HG02970 (cell line): ENCODE results near the gene SPDEF.

Experiments used
- ATAC-seq: cut with Tn5 transposase; IDR thresholded peaks from one replicate; pipeline ENCODE4 v1.9.1; 2021; ENCODE audit warnings: mild to moderate bottlenecking, moderate library complexity, moderate number of reproducible peaks; ENCODE audit not compliant: unreplicated experiment, low FRiP score

The SPDEF gene

GRCh38 chr6:34530753-34531365, 25.3 kb downstream of the SPDEF start:
- ATAC-seq, result no peak

DNA sequence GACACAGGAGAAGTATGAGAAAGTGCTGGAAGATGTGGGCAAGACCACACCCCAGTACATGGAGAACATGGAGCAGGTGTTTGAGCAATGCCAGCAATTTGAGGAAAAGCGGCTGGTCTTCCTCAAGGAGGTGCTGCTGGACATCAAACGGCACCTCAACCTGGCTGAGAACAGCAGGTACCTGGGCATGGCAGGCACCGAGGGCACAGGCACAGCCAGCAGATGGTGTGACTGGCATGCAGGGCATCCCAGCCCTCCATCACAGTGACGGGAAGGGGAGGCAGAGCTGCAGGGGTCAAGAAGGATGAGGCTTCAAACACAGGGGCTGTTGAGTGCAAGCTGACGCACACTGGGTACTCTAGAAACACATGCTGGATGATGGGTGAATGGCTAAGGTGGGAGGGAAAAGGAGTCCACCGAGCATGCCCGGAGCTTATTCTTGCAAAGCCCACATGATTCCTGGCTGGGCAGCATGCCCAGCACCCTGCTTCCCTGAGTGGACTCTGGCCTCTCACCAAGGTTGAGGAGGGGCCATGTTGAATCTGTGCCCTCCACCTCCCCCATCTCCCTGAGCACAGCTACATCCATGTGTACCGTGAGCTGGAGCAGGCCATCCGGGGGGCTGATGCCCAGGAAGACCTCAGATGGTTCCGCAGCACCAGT, 26.3 kb downstream of the SPDEF start:
- ATAC-seq, result no peak

- no peak for ATAC-seq
Observed at GRCh38 chr6:34528996-34529664, 27.0 kb downstream of the SPDEF start.

DNA sequence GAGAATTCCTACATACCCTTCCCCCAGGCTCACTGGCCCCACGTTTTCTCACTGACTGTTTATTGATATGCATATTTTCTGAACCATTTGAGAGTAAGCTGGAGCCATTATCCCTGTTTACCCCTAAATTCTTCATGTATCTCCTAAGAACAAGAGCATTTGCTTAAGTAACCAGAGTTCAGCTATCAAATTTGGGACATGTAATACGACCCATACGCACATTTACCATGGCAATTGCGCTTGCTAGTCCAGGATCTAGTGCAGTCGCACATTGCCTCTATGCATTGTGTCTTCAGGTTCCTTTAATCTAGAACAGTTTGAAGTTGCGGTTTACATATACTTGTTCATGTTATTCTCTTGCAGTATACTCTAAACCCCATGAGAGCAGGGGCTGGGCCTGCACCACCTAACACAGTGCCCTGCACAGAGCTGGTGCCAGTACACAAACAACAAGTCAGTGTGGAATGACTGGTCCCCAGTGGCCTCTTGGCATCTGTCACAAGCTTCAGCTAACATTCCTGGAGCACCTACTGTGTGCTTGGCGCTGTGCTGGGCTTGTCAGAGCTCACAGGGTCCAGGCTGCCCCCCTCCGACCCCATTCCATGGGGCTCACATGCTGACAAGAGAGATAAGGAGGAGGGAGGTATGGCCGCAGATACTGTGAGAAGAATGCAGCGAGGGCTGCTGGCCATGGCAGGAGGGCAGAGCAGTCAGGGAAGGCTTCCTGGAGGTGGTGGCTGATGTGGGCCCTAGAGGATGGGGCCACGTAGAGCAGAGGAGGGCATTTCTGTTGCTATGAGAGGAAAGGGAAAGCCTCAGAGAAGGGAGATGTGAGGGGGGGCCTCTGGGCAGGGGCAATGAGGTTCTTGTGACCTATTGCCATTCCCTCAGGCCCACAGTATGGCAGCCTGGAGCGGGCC, 28.1 kb downstream of the SPDEF start:
- ATAC-seq, result no peak

GRCh38 chr6:34526992-34527728, 29.0 kb downstream of the SPDEF start:
- ATAC-seq, result peak; percentile 76

- no peak for ATAC-seq
Observed at GRCh38 chr6:34526241-34526972, 29.7 kb downstream of the SPDEF start.

- ATAC-seq, result no peak
Observed at GRCh38 chr6:34525431-34526175, 30.5 kb downstream of the SPDEF start.

DNA sequence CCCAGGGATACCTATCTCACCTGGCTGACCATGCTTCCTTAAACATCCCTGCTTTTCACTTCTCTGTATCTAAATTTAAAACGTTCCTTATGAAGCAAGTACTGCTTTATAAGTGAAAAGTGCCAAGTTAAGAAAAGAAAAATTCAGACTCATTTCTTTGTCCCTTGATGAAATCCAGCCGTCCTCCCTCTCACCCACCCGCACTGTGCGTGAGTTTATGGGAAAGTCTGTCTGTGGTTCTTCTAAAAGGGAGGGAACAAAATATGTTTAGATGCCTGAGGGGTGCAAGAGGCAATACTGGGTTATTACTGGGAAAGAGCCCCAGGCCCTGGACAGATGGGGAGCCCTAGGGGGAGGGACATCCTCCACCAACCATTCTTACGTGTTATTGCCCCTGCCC, 31.2 kb downstream of the SPDEF start:
- ATAC-seq, result no peak

DNA sequence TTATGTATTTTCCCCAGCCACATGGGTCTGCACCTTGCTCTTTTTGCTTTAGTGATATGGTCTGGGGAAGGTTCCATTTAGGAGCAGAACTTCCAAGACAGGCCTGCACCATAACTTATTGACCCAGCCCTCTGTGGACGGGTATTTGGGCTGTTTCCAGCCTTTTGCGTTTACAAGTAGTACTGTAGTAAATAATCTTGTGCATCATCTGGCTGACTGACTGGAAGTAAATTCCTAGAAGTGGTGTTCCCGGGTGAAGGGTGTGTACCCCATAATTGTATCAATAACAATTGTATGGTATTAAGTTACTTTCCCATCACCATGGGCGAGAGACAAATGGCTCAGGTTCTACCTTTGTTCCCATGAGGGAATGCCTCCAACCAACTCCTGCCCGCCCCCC, 31.6 kb downstream of the SPDEF start:
- ATAC-seq, result no peak

DNA sequence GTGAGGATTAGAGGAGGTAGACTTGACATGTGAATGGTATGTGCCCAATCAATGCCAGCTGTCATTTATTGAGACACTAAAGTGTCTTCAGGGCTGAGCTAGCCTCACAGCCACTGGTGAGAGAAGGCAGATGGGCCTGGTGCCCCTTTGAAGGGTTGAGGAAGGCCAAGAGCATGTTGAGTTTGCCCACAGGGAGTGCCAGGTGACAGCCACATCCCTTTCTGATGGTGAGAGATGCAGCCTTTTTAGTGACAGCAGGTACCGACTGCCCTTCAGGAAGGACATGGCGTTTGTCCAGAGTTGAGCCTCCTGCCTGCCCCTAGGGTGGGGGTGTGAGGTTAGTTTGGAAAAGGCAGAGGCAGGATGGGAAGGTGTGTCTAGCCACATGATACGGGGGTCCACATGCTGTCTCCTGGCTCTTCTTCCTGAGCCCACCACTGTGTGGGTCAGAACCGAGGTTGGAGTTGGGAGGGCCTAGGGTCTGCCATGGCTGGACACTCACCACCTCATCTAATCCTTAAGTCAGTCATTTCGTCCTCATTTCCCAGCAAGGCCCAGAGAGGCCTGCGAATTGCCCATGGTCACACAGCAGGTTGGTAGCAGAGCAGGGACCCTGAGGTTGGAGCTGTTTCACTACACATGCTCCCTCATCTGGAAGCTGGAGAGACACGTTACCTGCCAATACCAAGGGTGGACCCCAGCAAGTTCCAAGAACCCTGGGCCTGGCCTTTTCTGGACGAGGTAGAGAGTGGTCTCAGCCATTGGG, 32.5 kb downstream of the SPDEF start:
- ATAC-seq, result no peak

DNA sequence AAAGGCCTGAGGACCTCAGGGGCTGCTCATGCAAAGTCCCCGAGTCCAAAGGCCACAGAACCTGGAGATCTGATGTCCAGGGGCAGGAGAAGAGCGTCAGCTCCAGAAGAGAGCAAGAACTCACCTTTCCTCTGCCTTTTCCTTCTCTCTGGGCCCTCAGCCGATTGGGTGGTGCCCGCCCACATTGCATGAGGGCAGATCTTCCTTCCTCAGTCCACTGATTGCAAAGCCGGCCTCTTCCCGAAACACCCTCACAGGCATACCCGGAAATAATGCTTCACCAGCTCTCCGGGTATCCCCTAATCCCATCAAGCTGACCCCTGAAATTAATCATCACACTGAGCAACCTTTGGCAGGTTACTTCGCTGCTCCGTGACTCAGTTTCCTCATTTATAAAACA, 33.4 kb downstream of the SPDEF start:
- ATAC-seq, result no peak

DNA sequence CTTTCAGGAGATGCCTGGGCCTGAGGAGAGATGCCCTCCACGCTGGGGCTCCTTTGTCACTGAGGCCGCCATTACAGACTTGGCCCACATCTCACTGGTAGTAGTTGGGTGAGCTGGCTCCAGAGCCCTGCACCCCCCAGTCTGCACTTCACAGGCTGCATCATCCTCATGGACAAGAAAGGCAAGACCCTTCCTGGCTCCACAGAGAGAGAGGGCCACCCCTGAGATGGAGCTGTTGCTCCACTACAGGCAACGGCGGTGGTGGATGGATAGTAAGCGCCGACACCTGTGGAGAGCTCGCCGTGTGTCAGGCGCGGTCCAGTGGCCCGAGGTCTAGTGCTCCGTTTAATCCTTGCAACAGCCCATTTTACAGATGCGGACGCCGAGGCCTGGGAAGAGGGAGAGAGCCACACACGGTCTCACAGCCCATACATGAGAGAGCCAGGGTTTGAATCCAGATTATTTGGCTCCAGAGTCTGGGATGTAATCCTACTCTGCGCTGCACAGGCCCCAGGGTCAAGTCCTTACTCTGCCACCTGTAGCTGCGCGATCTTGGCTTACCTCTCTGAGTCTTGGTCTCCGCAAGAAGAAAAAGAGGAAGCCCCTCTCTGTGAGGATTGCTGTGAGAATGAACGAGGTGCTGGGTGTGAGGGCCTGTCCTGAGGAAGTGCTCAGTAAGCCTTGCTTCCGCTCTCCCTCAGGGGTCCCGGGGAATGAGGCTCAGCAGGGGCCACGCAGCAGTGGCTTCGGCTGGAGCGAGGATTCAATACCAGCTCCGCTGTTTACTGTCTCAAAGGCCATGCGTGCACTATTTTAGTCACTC, 34.5 kb downstream of the SPDEF start:
- ATAC-seq, result no peak

GRCh38 chr6:34520645-34521462, 35.3 kb downstream of the SPDEF start:
- no peak for ATAC-seq

DNA sequence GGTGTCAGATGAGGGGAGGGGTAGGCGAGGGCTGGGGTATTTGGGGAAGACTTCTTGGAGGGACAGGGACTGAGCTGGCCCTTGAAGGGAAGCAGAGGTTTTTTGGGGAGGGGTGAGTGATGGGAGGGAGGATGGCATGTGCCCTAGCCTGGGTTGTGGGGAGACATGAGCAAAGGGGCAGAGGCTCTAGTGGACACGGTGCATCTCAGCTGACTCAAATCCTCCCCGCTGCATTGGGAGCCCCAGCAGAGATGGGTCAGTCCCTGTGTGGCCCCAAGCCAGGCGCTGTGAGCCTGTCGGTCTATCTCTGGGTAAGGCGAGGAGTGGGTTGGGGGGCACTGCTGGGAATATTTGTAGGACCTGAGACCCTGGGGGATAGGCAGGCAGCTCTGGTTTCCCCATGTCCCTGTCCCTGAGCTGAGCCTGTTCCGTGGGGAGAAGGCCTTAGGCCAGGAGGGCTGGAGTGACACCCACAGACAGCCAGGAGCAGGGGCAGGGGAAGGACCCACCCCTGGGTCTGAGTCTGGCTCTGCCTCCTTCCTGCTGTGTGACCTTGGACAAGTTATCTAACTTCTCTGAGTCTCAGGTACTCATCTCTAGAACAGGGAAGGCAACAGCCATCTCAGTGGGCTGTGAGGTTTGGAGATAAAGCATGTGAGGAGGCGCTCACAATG, 36.0 kb downstream of the SPDEF start:
- no peak for ATAC-seq

- no peak for ATAC-seq
Observed at GRCh38 chr6:34518669-34519365, 37.3 kb downstream of the SPDEF start.
